H1 (cell line): Measurements from ENCODE around the gene KAT8. TPM values are rescaled to one million over a fixed set of nuclear protein-coding genes. Genes with fewer than 3 reads are reported as not detected.

Experiments used
- CTCF ChIA-PET: fragments of 300-600 bp; sonication (Branson Sonifier 250); formaldehyde crosslinking; loops from one replicate; lab custom pipeline; 2021; ENCODE audit not compliant: partially characterized antibody; lab: Charles Lee
- POLR2A ChIA-PET: fragments of 300-600 bp; sonication (Branson Sonifier 250); formaldehyde crosslinking; loops from one replicate; lab custom pipeline; 2021; ENCODE audit warnings: inconsistent platforms; ENCODE audit not compliant: partially characterized antibody; lab: Charles Lee
- DNase-seq, 2 experiments: peaks; one replicate each; pipeline versions ENCODE4 v3.0.0 to v3.0.0-alpha.2; 2010 to 2022; ENCODE audit warnings: low spot score in 2 of 2, low read depth in 1 of 2, mixed read lengths in 1 of 2
- FAIRE-seq: peaks from 2 replicates; lab custom pipeline; 2011; peaks lifted over from hg19 to GRCh38; lab: Jason Lieb, UNC
- H2AFZ ChIP-seq: 2 replicates; pipeline ENCODE4 v1.8.1; 2012; ENCODE audit warnings: low read length, inconsistent platforms
- H2AK5ac ChIP-seq: 2 replicates; pipeline ENCODE4 v1.6.1; 2013; ENCODE audit warnings: low read depth, low read length
- H2BK120ac ChIP-seq: replicated peaks from 2 replicates; pipeline ENCODE3; 2013; ENCODE audit warnings: low read depth, low read length, inconsistent platforms
- H2BK12ac ChIP-seq: 2 replicates; pipeline ENCODE4 v1.6.1; 2013; ENCODE audit warnings: low read depth, low read length
- H2BK15ac ChIP-seq: 2 replicates; pipeline ENCODE4 v1.6.1; 2013; ENCODE audit warnings: low read length
- H2BK20ac ChIP-seq: 2 replicates; pipeline ENCODE4 v1.6.1; 2013; ENCODE audit warnings: low read length
- H2BK5ac ChIP-seq: 2 replicates; pipeline ENCODE4 v1.6.1; 2013; ENCODE audit warnings: low read depth, low read length
- H3K14ac ChIP-seq: 2 replicates; pipeline ENCODE4 v1.6.1; 2013; ENCODE audit warnings: inconsistent platforms; ENCODE audit not compliant: insufficient read length
- H3K18ac ChIP-seq: 2 replicates; pipeline ENCODE4 v1.6.1; 2013; ENCODE audit warnings: low read length; ENCODE audit errors: extremely low read depth
- H3K23ac ChIP-seq: 2 replicates; pipeline ENCODE4 v1.6.1; 2013; ENCODE audit warnings: inconsistent platforms; ENCODE audit not compliant: insufficient read length
- H3K23me2 ChIP-seq: 2 replicates; pipeline ENCODE4 v1.6.1; 2013; ENCODE audit warnings: low read depth, low read length
- H3K27ac ChIP-seq: 2 replicates; pipeline ENCODE4 v1.6.1; 2011; ENCODE audit warnings: low read depth, low read length, inconsistent platforms
- H3K27me3 ChIP-seq, 4 experiments: replicated peaks in 1 of 4; 1 replicate in 1 of 4; 2 replicates in 3 of 4; pipeline versions ENCODE4 v1.6.1 to v1.8.1; 2011 to 2013; ENCODE audit warnings: low read length in 3 of 4, mild to moderate bottlenecking in 3 of 4, inconsistent platforms in 2 of 4, mixed read lengths in 2 of 4, moderate library complexity in 1 of 4; ENCODE audit not compliant: control insufficient read depth in 3 of 4, insufficient read depth in 3 of 4; ENCODE audit errors: extremely low read depth in 1 of 4
- H3K36me3 ChIP-seq, 4 experiments: 2 replicates each; pipeline versions ENCODE4 v1.6.1 to v1.8.1; 2011 to 2013; ENCODE audit warnings: mild to moderate bottlenecking in 4 of 4, low read length in 3 of 4, moderate library complexity in 2 of 4, control low read depth in 1 of 4, inconsistent platforms in 1 of 4; ENCODE audit not compliant: insufficient read depth in 4 of 4, control insufficient read depth in 2 of 4
- H3K4ac ChIP-seq: replicated peaks from 2 replicates; pipeline ENCODE3; 2013; ENCODE audit warnings: low read length, low read depth, mixed read lengths, inconsistent platforms; ENCODE audit not compliant: insufficient read length
- H3K4me1 ChIP-seq, 4 experiments: replicated peaks in 1 of 4; 1 replicate in 1 of 4; 2 replicates in 3 of 4; pipeline versions ENCODE4 v1.6.1 to v1.8.1; 2011 to 2013; ENCODE audit warnings: low read length in 3 of 4, inconsistent platforms in 2 of 4, mixed read lengths in 1 of 4; ENCODE audit not compliant: insufficient read depth in 4 of 4, control insufficient read depth in 3 of 4
- H3K4me2 ChIP-seq, 2 experiments: 2 replicates each; pipeline versions ENCODE4 v1.6.1 to v1.8.1; 2011 to 2013; ENCODE audit warnings: low read depth in 2 of 2, low read length in 2 of 2, control low read depth in 1 of 2, inconsistent platforms in 1 of 2, mild to moderate bottlenecking in 1 of 2; ENCODE audit not compliant: insufficient read depth in 1 of 2
- H3K4me3 ChIP-seq, 4 experiments: fragments of 200-600, 300-600 bp in 1 of 4; sonication (generic), shearing (Covaris generic), sonication (Bioruptor Twin) in 1 of 4; 2 replicates each; pipeline versions ENCODE4 v1.5.1 to v1.8.1; 2011 to 2016; ENCODE audit warnings: low read length in 4 of 4, low read depth in 3 of 4, control low read depth in 2 of 4, inconsistent platforms in 2 of 4, mild to moderate bottlenecking in 2 of 4, mixed read lengths in 1 of 4, moderate library complexity in 1 of 4; ENCODE audit not compliant: insufficient read depth in 2 of 4; ENCODE audit errors: extremely low read depth in 1 of 4
- H3K56ac ChIP-seq: replicated peaks from 2 replicates; pipeline ENCODE3; 2013; ENCODE audit warnings: low read depth, mild to moderate bottlenecking, mixed read lengths, low read length, inconsistent platforms; ENCODE audit not compliant: insufficient read length
- H3K79me1 ChIP-seq: 2 replicates; pipeline ENCODE4 v1.6.1; 2013; ENCODE audit warnings: low read depth, low read length, control low read depth
- H3K79me2 ChIP-seq, 2 experiments: 2 replicates each; pipeline versions ENCODE4 v1.6.1 to v1.8.1; 2012 to 2013; ENCODE audit warnings: low read length in 2 of 2, mild to moderate bottlenecking in 2 of 2, inconsistent platforms in 1 of 2; ENCODE audit not compliant: insufficient read depth in 2 of 2, control insufficient read depth in 1 of 2
- H3K9ac ChIP-seq, 4 experiments: replicated peaks in 1 of 4; 1 replicate in 1 of 4; 2 replicates in 3 of 4; pipeline versions ENCODE4 v1.6.1 to v1.8.1; 2011 to 2013; ENCODE audit warnings: low read depth in 3 of 4, low read length in 3 of 4, control low read depth in 2 of 4, mild to moderate bottlenecking in 2 of 4, moderate library complexity in 2 of 4, inconsistent platforms in 1 of 4; ENCODE audit errors: extremely low read depth in 1 of 4
- H3K9me3 ChIP-seq, 2 experiments: 2 replicates each; pipeline versions ENCODE4 v1.6.1 to v1.8.1; 2012 to 2013; ENCODE audit warnings: mild to moderate bottlenecking in 2 of 2, moderate library complexity in 2 of 2, control low read depth in 1 of 2, inconsistent platforms in 1 of 2, low read depth in 1 of 2, low read length in 1 of 2, mixed read lengths in 1 of 2; ENCODE audit not compliant: insufficient read depth in 2 of 2
- H4K20me1 ChIP-seq, 2 experiments: replicated peaks in 1 of 2; 2 replicates each; pipeline versions ENCODE3 to v1.8.1; 2011 to 2013; ENCODE audit warnings: inconsistent platforms in 2 of 2, low read length in 2 of 2, mild to moderate bottlenecking in 1 of 2; ENCODE audit not compliant: insufficient read depth in 2 of 2, control insufficient read depth in 1 of 2
- H4K5ac ChIP-seq: 2 replicates; pipeline ENCODE4 v1.6.1; 2013; ENCODE audit warnings: low read length, low read depth, mixed read lengths, inconsistent platforms; ENCODE audit not compliant: insufficient read length
- H4K8ac ChIP-seq: 2 replicates; pipeline ENCODE4 v1.8.0; 2013; ENCODE audit warnings: mild to moderate bottlenecking, moderate library complexity, low read length, inconsistent platforms; ENCODE audit not compliant: insufficient read depth; ENCODE audit errors: extremely low read depth
- H4K91ac ChIP-seq: replicated peaks from 2 replicates; pipeline ENCODE3; 2013; ENCODE audit warnings: low read length, mixed read lengths, inconsistent platforms; ENCODE audit not compliant: insufficient read length
- CREB1 ChIP-seq: IDR thresholded peaks from 2 replicates; pipeline ENCODE4 v1.6.1; 2012; ENCODE audit warnings: inconsistent platforms
- CTCF ChIP-seq, 3 experiments: IDR thresholded peaks; 1 replicate in 2 of 3; 2 replicates in 1 of 3; pipeline versions ENCODE4 v1.5.1 to v1.6.1; 2011; ENCODE audit warnings: low read length in 3 of 3, mild to moderate bottlenecking in 3 of 3, inconsistent platforms in 2 of 3, low read depth in 1 of 3, moderate library complexity in 1 of 3; ENCODE audit not compliant: insufficient read depth in 1 of 3; ENCODE audit errors: control extremely low read depth in 1 of 3
- E2F6 ChIP-seq: IDR thresholded peaks from 2 replicates; pipeline ENCODE4 v1.6.1; 2012; ENCODE audit warnings: inconsistent platforms
- FOSL1 ChIP-seq: IDR thresholded peaks from 2 replicates; pipeline ENCODE4 v1.6.1; 2011; ENCODE audit warnings: mild to moderate bottlenecking, low read depth, low read length, moderate library complexity; ENCODE audit not compliant: insufficient read depth
- POLR2A ChIP-seq, 2 experiments: IDR thresholded peaks; 1 replicate in 1 of 2; 2 replicates in 1 of 2; pipeline ENCODE4 v1.6.1; 2011; ENCODE audit warnings: low read depth in 2 of 2, low read length in 2 of 2, mild to moderate bottlenecking in 2 of 2; ENCODE audit errors: control extremely low read depth in 1 of 2
- SIX5 ChIP-seq: IDR thresholded peaks from 2 replicates; pipeline ENCODE4 v1.6.1; 2011; ENCODE audit warnings: mild to moderate bottlenecking, low read depth, low read length
- TAF7 ChIP-seq: optimal IDR thresholded peaks from 2 replicates; pipeline ENCODE3; 2011; ENCODE audit warnings: low read depth, mild to moderate bottlenecking, inconsistent platforms, low read length, moderate library complexity, borderline replicate concordance
- WGBS, 2 experiments: shearing (Covaris generic) in 1 of 2; methylation state at CpG; one replicate each; pipeline versions ENCODE4 v1.1.6 to v1.1.7; 2013 to 2015; ENCODE audit warnings: low lambda C conversion rate in 2 of 2, mixed read lengths in 2 of 2, inconsistent platforms in 1 of 2, low coverage in 1 of 2, missing lambda C conversion rate in 1 of 2; ENCODE audit not compliant: insufficient replicate concordance in 2 of 2, insufficient coverage in 1 of 2, insufficient read length in 1 of 2; ENCODE audit errors: extremely low coverage in 1 of 2, missing lambda C conversion rate in 1 of 2; 5-methylcytosine and 5-hydroxymethylcytosine counted together
- polyA plus RNA-seq, 7 experiments: library from polyadenylated mRNA; depleted of rRNA in 3 of 7; stranded (reverse) in 5 of 7; unstranded in 2 of 7; fragments of >200 nt in 5 of 7; fragments of 200-250 nt in 2 of 7; gene quantifications; 1 replicate in 5 of 7; 2 replicates in 1 of 7; 4 replicates in 1 of 7; pipeline versions ENCODE4 v1.2.1 to v1.2.3, GENCODE V29; 2011 to 2013; ENCODE audit warnings: missing spikeins in 2 of 7, mixed read lengths in 2 of 7
- total RNA-seq: library from RNA; stranded (reverse); fragmentation: NEBNext Ultra II Directional; extraction: Animal tissue kit (Norgen Biotek cat#: 25700); gene quantifications from 2 replicates; pipeline ENCODE4 v1.2.1, GENCODE V29; 2021

KAT8 gene
- total and polyA plus RNA-seq, 2 of the 8 experiments (the other 6 are each of a cell fraction or from before 2014, with no cell fraction given) = 52.6 to 61.6 TPM

- Histone ChIP-seq H3K56ac (no peak overlapping the region), H3K79me2 (peaks cover 0 to 14% of the 10 kb centered on the region in 2 experiments; a peak in 2 of 4 replicates), H2BK5ac (no peak overlapping the region), H2AK5ac (no peak overlapping the region), H2BK120ac (no peak overlapping the region), H3K79me1 (peaks cover 4% of the 10 kb centered on the region), H4K8ac (no peak overlapping the region), H2AFZ (no peak overlapping the region), H3K4me1 (peaks cover 0 to 28% (median 24%) of the 10 kb centered on the region in 4 experiments; a peak in 6 of 7 replicates)
- FAIRE-seq = no peak
- no peak for TF ChIP-seq POLR2A (IDR thresholded peaks at IDR 0.05; ENCODE audit: control extremely low read depth in 1 of 2, low read depth in 2 of 2, low read length in 2 of 2)
- TF ChIP-seq FOSL1 = no peak
- no peak for TF ChIP-seq TAF7
- no peak for TF ChIP-seq SIX5
- no peak for TF ChIP-seq E2F6
- TF ChIP-seq CTCF (IDR thresholded peaks at IDR 0.05; ENCODE audit: control extremely low read depth in 1 of 3, insufficient read depth in 1 of 3, low read depth in 1 of 3, low read length in 3 of 3) = no peak
- TF ChIP-seq CREB1 = no peak
- TF ChIP-seq, all 59 proteins: peak for 0
- Histone ChIP-seq H3K4me2 (no peak overlapping the region), H4K5ac (no peak overlapping the region), H3K27ac (no peak overlapping the region), H3K27me3 (no peaks in the 10 kb centered on the region), H3K14ac (no peak overlapping the region), H3K18ac (no peak overlapping the region), H3K9ac (no peak overlapping the region), H3K23me2 (no peaks in the 10 kb centered on the region; the same call in 1 of the 2 replicates), H3K36me3 (peaks cover 14 to 29% (median 19%) of the 10 kb centered on the region in 4 experiments), H3K9me3 (no peaks in the 10 kb centered on the region), H4K91ac (no peak overlapping the region), H2BK20ac (no peak overlapping the region), H2BK12ac (no peak overlapping the region), H4K20me1 (peaks cover 2 to 6% of the 10 kb centered on the region in 2 experiments), H3K4ac (no peak overlapping the region), H2BK15ac (no peak overlapping the region), H3K23ac (no peak overlapping the region), H3K4me3 (no peak overlapping the region)
- DNase-seq = no peak
- CTCF ChIA-PET = interaction anchor here (1.4 to 2.1 kb wide), 3 partner anchors 10 to 15 kb away, joined by 4 to 6 read pairs (median 6); no protein-coding TSS in a partner anchor
- WGBS, 2 experiments = 91% methylated on average over 14 of the region's 14 CpGs; no CpG with 5 or more reads in 1 of the 2 experiments
- POLR2A ChIA-PET = interaction anchor here (0.6 to 34.9 kb wide), 8 partner anchors 7 to 55 kb away, joined by 3 to 713 read pairs (median 6); partner anchors contain the start of genes BCKDK, FUS, KAT8 and PRSS36
Measured at GRCh38 chr16:31128711-31129567, 11.5 kb downstream of the KAT8 start.
